AG20443 (cell line): ENCODE measurements around the gene TLX3.
A peak's percentile ranks its signal among the peaks of the same experiment; 100 is the strongest.
"Not testable (repeated sequence)": the region's sequence is repeated elsewhere in the genome, so short reads cannot be mapped to it uniquely, and the experiment has no call there.

ENCODE experiments used
- DNase-seq: peaks from one replicate; pipeline ENCODE4 v3.0.0; 2012; ENCODE audit warnings: low spot score, mixed read lengths

Gene TLX3

DNA sequence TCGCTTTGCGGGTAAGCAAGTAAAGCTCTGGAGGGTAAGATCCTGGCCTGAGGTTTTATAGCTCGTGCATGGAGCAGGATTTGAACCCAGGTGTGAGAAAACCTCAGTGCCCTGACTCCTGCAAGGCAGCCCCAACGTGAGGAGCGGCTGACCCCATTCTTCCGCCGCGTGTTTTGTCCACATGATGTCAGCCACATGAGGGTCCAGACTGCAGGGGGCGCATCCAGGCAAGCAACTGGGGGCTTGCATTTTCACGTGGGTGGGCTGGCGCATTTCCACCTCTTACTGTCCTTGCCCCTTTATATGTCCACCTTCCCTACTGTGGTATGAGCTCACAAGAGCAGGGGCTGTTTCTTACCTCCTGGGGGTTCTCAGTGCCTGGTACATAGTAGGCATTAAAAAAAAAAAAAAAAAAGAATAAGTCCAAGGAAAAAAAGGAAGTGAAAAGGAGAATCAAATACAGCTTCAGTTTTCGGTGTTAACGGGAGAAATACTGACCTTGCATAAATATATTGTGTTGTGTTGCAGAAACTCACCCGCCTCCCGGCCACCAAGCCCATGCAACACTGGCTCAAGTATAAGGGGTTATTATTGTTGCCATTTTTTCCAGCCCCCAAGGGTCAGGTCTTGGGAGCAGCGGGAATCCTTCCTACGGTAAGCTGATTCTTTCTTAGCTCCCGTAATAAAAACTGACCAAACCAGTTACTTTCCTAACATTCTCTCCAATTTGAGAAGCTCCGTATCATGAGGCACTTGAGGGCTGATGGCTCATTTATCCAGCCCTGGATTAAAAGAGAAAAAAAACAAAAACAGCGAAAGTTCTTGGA, 15.0 kb downstream of the TLX3 start:
- DNase-seq: peak; percentile 5

DNA sequence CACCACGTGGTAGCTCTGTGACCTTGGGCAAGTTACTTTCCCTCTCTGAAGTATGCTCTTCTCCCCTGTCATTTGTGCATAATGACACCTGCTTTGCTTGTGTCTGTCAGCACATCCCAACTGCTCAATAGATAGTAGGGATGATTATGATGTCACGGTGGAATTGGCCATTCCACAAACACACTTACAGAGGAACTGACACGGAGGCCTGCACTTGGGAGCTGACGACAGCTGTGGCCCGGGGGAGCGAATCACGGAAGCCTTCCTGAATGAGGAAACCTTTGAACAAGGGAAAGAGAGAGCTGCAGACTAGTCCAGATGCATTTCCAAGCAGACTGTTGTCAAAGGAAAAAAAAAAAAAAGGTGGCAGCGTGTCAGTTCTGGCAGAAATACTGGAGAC, 21.0 kb downstream of the TLX3 start:
- no peak for DNase-seq

DNA sequence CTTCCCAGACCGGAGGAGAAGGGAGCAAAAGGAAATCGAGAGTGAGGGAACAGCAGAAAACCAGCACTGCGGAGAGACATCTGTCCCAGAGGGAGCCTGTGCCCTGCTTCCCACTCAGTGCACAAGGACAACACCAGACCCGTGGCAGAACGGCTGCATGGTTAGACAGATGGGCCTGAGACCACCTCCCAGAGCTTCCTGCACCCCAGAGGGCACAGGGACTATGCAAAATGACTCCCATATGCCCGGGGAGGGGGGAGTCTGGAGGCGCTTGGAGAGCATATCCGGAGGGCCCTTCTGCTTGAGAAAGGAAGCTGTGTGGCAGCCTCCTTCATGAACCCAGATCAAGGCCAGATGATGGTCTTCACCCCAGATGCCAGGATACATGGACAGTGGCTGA, 26.6 kb downstream of the TLX3 start:
- no peak for DNase-seq

GRCh38 chr5:171336521-171337209, 27.6 kb downstream of the TLX3 start:
- peak; percentile 74 for DNase-seq

DNA sequence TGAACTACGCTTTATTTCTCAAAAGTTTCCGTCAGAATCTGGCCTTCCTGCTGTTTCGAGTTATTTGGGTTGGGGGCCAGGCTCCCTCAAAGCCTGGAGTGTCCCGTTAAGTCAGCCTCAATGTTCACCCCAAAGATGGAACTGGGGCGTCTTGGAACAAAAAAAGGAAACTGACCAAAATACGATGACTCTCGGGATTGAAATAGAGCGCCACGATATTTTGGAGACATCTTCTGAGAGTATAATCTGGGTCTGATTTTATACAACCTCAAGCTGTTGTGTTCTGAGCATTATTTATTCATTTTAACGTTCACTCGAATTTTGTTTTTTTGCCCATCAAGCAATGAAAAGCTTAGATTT, 28.1 kb downstream of the TLX3 start:
- DNase-seq: no peak

- no peak for DNase-seq
Observed at GRCh38 chr5:171340042-171340441, 31.0 kb downstream of the TLX3 start.

- DNase-seq: no peak
Observed at GRCh38 chr5:171340491-171340890, 31.4 kb downstream of the TLX3 start.

DNA sequence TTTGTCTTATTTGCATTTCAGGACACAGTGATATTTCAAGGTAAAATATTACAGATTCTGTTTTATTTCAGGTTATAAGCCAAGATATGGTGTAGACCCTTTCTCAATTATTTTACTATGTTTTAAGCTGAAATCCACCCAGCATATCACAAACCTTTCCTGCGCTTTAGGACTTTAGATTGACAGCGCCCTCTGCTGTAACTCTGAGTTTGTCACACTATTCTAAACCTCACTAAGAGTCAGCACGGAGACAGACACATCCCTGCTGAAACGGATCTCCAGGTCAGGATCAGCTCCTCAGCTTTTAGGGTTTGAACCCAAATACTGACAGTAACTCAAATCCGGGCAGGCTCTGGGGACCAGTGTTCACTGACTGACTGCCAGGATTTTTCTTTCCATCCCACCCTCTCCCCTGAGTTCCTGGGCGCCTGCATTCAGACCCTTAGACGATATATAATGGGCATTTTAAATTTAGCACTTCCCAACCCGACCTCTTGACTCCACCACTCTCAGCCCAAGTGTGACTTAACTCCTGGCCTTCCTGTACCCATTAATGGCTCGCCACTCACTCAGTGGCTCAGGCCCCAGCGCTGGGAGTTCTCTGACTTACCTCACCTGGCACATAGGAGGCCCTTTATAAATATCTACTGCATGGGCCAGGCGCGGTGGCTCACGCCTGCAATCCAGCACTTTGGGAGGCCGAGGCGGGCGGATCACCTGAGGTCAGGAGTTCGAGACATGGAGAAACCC, 33.5 kb downstream of the TLX3 start:
- peak; percentile 71 for DNase-seq

- no peak for DNase-seq
Observed at GRCh38 chr5:171344936-171345608, 36.0 kb downstream of the TLX3 start.

DNA sequence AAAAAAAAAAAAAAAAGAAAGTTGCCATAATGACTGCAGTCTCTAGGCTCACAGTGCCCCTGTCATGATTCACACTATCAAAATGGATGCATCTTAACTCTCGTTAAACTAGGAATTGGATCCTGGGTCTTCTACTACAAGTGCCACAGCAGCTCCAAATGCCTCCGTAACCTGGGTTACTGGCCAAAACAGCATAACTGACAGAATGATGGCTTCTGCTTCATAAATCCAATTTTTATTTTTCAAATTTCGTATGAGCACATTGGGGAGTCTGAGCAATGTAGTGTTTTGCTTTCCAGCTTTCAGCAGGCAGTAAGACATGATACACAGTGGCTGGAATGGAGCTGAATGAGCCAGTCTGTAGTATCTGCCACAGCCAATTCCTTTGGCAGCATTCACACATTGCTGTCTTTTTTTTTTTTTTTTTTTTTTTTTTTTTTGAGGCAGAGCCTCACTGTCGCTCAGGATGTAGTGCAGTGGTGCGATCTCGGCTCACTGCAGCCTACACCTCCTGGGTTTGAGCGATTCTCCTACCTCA, 42.6 kb downstream of the TLX3 start:
- DNase-seq: no peak

DNA sequence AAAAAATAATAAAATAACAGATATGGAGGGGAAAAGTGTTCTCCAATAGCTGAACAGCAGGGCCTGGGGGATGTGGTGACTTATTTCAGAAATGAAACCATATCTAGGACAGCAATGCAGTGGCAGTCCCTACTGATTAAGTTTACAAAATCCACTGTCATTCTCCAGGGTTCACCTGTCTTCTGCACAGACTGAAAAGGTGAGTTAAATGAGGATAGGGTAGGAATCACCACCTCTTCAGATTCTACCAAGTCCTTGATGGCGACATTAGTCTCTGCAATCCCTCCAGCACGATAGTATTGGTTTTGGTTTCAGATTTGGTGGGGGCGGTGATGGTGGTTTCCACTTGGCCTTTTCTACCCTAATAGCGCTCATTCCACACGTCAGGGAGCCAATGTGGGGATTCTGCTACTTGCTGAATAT, 46.3 kb downstream of the TLX3 start:
- DNase-seq: no peak

DNA sequence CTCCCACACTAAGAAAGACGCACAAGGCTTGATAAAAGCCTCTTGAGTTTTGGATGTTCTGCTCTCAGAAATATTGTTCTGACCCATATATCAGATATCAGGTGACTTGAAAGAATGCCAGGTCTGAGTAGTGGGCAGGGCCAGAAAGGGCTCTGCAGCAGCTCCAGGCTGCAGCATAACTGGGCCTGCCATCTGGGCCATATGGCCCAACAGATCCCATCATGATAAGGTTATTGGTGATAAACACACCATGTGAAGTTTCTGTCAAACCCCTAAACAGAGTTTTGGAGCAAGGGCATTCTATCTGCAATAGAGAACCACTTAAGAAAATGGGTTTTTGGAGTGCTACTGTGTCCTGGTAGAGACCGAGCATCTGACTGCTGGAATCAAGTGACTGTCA, 48.8 kb downstream of the TLX3 start:
- DNase-seq: no peak

DNA sequence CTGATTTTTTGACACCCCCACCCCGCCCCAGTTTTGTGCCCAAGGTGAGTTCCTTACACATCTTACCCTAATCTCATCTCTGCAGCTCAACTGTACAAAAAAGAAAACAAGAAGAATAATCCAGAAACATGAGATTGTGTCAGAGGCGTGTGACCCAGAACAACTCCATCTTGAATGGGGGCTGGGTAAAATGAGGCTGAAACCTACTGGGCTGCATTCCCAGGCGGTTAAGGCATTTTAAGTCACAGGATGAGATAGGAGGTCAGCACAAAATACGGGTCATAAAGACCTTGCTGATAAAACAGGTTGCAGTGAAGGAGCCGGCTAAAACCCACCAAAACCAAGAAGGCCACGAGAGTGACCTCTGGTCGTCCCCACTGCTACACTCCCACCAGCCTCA, 52.1 kb downstream of the TLX3 start:
- DNase-seq: not testable (repeated sequence)
